Neuronal stem cell (in vitro differentiated cells): Measurements from ENCODE around the gene ADAMTSL1.

Experiments
- DNase-seq: peaks from one replicate; pipeline ENCODE4 v3.0.0-alpha.2; 2013; ENCODE audit warnings: low spot score
- H2AFZ ChIP-seq: one replicate; pipeline ENCODE4 v1.6.1; 2013; ENCODE audit warnings: mild to moderate bottlenecking, low read length, inconsistent platforms
- H2AK5ac ChIP-seq: 2 replicates; pipeline ENCODE4 v1.6.1; 2013; ENCODE audit warnings: low read depth, mild to moderate bottlenecking, inconsistent platforms, low read length, moderate library complexity, mixed read lengths
- H2BK120ac ChIP-seq: 2 replicates; pipeline ENCODE4 v1.6.1; 2013; ENCODE audit warnings: low read depth, mild to moderate bottlenecking, inconsistent platforms, low read length, moderate library complexity, mixed read lengths
- H2BK12ac ChIP-seq: one replicate; pipeline ENCODE4 v1.6.1; 2013; ENCODE audit warnings: low read length, inconsistent platforms
- H2BK15ac ChIP-seq: 2 replicates; pipeline ENCODE4 v1.6.1; 2013; ENCODE audit warnings: mild to moderate bottlenecking, low read length, inconsistent platforms, mixed read lengths
- H2BK5ac ChIP-seq: one replicate; pipeline ENCODE4 v1.6.1; 2013; ENCODE audit warnings: inconsistent platforms, mild to moderate bottlenecking, low read length, moderate library complexity
- H3K14ac ChIP-seq: one replicate; pipeline ENCODE4 v1.6.1; 2013; ENCODE audit warnings: low read length, inconsistent platforms
- H3K18ac ChIP-seq: 2 replicates; pipeline ENCODE4 v1.6.1; 2013; ENCODE audit warnings: low read length, inconsistent platforms
- H3K23ac ChIP-seq: 2 replicates; pipeline ENCODE4 v1.6.1; 2013; ENCODE audit warnings: low read depth, mild to moderate bottlenecking, mixed read lengths, low read length, inconsistent platforms; ENCODE audit not compliant: poor library complexity
- H3K27ac ChIP-seq: replicated peaks from 3 replicates; pipeline ENCODE4 v1.5.1; 2013; ENCODE audit warnings: low read length, inconsistent platforms
- H3K27me3 ChIP-seq, 3 experiments: 2 replicates each; pipeline ENCODE4 v1.6.1; 2013; ENCODE audit warnings: low read length in 3 of 3, mild to moderate bottlenecking in 2 of 3, inconsistent platforms in 1 of 3, low read depth in 1 of 3, mixed read lengths in 1 of 3, moderate library complexity in 1 of 3; ENCODE audit not compliant: control insufficient read depth in 3 of 3, insufficient read depth in 3 of 3
- H3K36me3 ChIP-seq, 2 donors: replicated peaks in 1 of 2; 2 replicates each; pipeline ENCODE4 v1.6.1; 2013; ENCODE audit warnings: low read length in 2 of 2; ENCODE audit not compliant: control insufficient read depth in 2 of 2, insufficient read depth in 2 of 2
- H3K4ac ChIP-seq: 2 replicates; pipeline ENCODE4 v1.6.1; 2013; ENCODE audit warnings: inconsistent platforms, mild to moderate bottlenecking, low read length, moderate library complexity
- H3K4me1 ChIP-seq, 2 donors: 1 replicate in 1 of 2; 2 replicates in 1 of 2; pipeline ENCODE4 v1.6.1; 2013; ENCODE audit warnings: low read length in 2 of 2, low read depth in 1 of 2; ENCODE audit not compliant: control insufficient read depth in 2 of 2, insufficient read depth in 1 of 2
- H3K4me2 ChIP-seq: one replicate; pipeline ENCODE4 v1.6.1; 2013; ENCODE audit warnings: mild to moderate bottlenecking, low read length, inconsistent platforms; ENCODE audit not compliant: insufficient read depth, poor library complexity, severe bottlenecking
- H3K4me3 ChIP-seq, 2 donors: 2 replicates each; pipeline ENCODE4 v1.5.1; 2013; ENCODE audit warnings: low read length in 2 of 2, mild to moderate bottlenecking in 2 of 2, inconsistent platforms in 1 of 2, moderate library complexity in 1 of 2
- H3K79me1 ChIP-seq: one replicate; pipeline ENCODE4 v1.6.1; 2013; ENCODE audit warnings: low read depth, mild to moderate bottlenecking, inconsistent platforms, low read length, moderate library complexity
- H3K9ac ChIP-seq: one replicate; pipeline ENCODE4 v1.6.1; 2013; ENCODE audit warnings: mild to moderate bottlenecking, low read depth, low read length, inconsistent platforms; ENCODE audit not compliant: poor library complexity
- H3K9me3 ChIP-seq, 2 donors: replicated peaks in 1 of 2; 2 replicates each; pipeline versions ENCODE3 to v1.6.1; 2013; ENCODE audit warnings: low read length in 2 of 2, mild to moderate bottlenecking in 2 of 2, inconsistent platforms in 1 of 2, low read depth in 1 of 2, mixed read lengths in 1 of 2, moderate library complexity in 1 of 2; ENCODE audit not compliant: control insufficient read depth in 2 of 2, insufficient read depth in 1 of 2
- H4K8ac ChIP-seq: one replicate; pipeline ENCODE4 v1.6.1; 2013; ENCODE audit warnings: low read depth, mild to moderate bottlenecking, inconsistent platforms, low read length, moderate library complexity
- H4K91ac ChIP-seq: one replicate; pipeline ENCODE4 v1.6.1; 2013; ENCODE audit warnings: low read length, low read depth, mild to moderate bottlenecking, inconsistent platforms; ENCODE audit not compliant: poor library complexity
- WGBS, 2 donors: extraction: QIAGEN DNeasy Blood & Tissue Kit; methylation state at CpG; one replicate each; pipeline ENCODE4 v1.1.7; 2013; ENCODE audit warnings: missing lambda C conversion rate in 2 of 2, mixed read lengths in 1 of 2; ENCODE audit not compliant: insufficient read length in 2 of 2, insufficient replicate concordance in 1 of 2; ENCODE audit errors: extremely low coverage in 2 of 2; 5-methylcytosine and 5-hydroxymethylcytosine counted together

Gene ADAMTSL1

GRCh38 chr9:18474783-18475182, 830 bp downstream of the ADAMTSL1 start:
- Histone ChIP-seq H3K14ac (no peak overlapping the region), H3K4me1 (peaks cover 6 to 17% of the 10 kb centered on the region in 2 donors), H3K9me3 (peaks cover 0 to under 1% of the 10 kb centered on the region in 2 donors), H2AFZ (no peak overlapping the region), H4K8ac (no peak overlapping the region), H2BK5ac (no peak overlapping the region), H3K27ac (no peak overlapping the region), H2BK15ac (no peak overlapping the region), H3K4ac (no peak overlapping the region), H2BK120ac (no peak overlapping the region), H3K79me1 (no peaks in the 10 kb centered on the region), H3K23ac (no peak overlapping the region), H3K27me3 (no peaks in the 10 kb centered on the region), H3K36me3 (no peaks in the 10 kb centered on the region), H4K91ac (no peak overlapping the region), H3K18ac (no peak overlapping the region), H2BK12ac (no peak overlapping the region), H3K4me2 (no peak overlapping the region), H2AK5ac (no peak overlapping the region), H3K9ac (no peak overlapping the region), H3K4me3 (no peak overlapping the region)
- WGBS, 2 donors = no CpG with 5 or more reads among the region's 4 CpGs
- DNase-seq = no peak

- WGBS, 2 donors = no CpG with 5 or more reads among the region's 5 CpGs
- no peak overlapping the region for H3K4me3 ChIP-seq
Measured at GRCh38 chr9:18477121-18477660, 3.2 kb downstream of the ADAMTSL1 start.

GRCh38 chr9:18477719-18478118, 3.8 kb downstream of the ADAMTSL1 start:
- H3K4me3 ChIP-seq = no peak overlapping the region
- peaks cover 6 to 14% of the 10 kb centered on the region in 2 donors for H3K4me1 ChIP-seq
- H3K79me1 ChIP-seq = no peaks in the 10 kb centered on the region
- no peak overlapping the region for H3K18ac ChIP-seq
- no peak overlapping the region for H3K14ac ChIP-seq
- H3K23ac ChIP-seq = no peak overlapping the region
- no peak overlapping the region for H2BK5ac ChIP-seq
- H2BK12ac ChIP-seq = no peak overlapping the region
- no peaks in the 10 kb centered on the region for H3K36me3 ChIP-seq
- no peaks in the 10 kb centered on the region for H3K9me3 ChIP-seq
- H3K9ac ChIP-seq = no peak overlapping the region
- no peaks in the 10 kb centered on the region for H3K27me3 ChIP-seq
- no peak overlapping the region for H3K4ac ChIP-seq
- no peak overlapping the region for H4K8ac ChIP-seq
- no peak overlapping the region for H2BK15ac ChIP-seq
- H2AFZ ChIP-seq = no peak overlapping the region
- H2BK120ac ChIP-seq = no peak overlapping the region
- DNase-seq = no peak
- no peak overlapping the region for H3K27ac ChIP-seq
- H3K4me2 ChIP-seq = no peak overlapping the region
- no peak overlapping the region for H4K91ac ChIP-seq
- H2AK5ac ChIP-seq = no peak overlapping the region

More at GRCh38 chr9:18477121-18477660, 3.2 kb downstream of the ADAMTSL1 start:
- Histone ChIP-seq H2BK15ac (no peak overlapping the region), H2AK5ac (no peak overlapping the region), H2AFZ (no peak overlapping the region), H3K27ac (no peak overlapping the region), H3K4me2 (no peak overlapping the region), H2BK12ac (no peak overlapping the region), H3K27me3 (no peaks in the 10 kb centered on the region), H3K4me1 (peaks cover 6 to 17% of the 10 kb centered on the region in 2 donors), H3K18ac (no peak overlapping the region), H3K4ac (no peak overlapping the region), H4K8ac (no peak overlapping the region), H3K36me3 (no peaks in the 10 kb centered on the region), H4K91ac (no peak overlapping the region), H3K23ac (no peak overlapping the region), H2BK120ac (no peak overlapping the region), H3K14ac (no peak overlapping the region), H3K9me3 (no peaks in the 10 kb centered on the region), H2BK5ac (no peak overlapping the region), H3K79me1 (no peaks in the 10 kb centered on the region), H3K9ac (no peak overlapping the region)
- DNase-seq = no peak

- H2BK5ac ChIP-seq = no peak overlapping the region
Measured at GRCh38 chr9:18478501-18479361, 4.8 kb downstream of the ADAMTSL1 start.

More at GRCh38 chr9:18478501-18479361, 4.8 kb downstream of the ADAMTSL1 start:
- Histone ChIP-seq H3K4ac (no peak overlapping the region), H2AK5ac (no peak overlapping the region), H3K4me3 (no peak overlapping the region), H3K4me2 (no peak overlapping the region), H2BK12ac (no peak overlapping the region), H3K23ac (no peak overlapping the region), H3K36me3 (no peaks in the 10 kb centered on the region), H3K9ac (no peak overlapping the region), H3K79me1 (no peaks in the 10 kb centered on the region), H3K9me3 (no peaks in the 10 kb centered on the region), H3K27me3 (no peaks in the 10 kb centered on the region), H3K27ac (no peak overlapping the region), H2AFZ (no peak overlapping the region), H4K8ac (no peak overlapping the region), H3K14ac (no peak overlapping the region), H3K4me1 (peaks cover 4 to 6% of the 10 kb centered on the region in 2 donors), H3K18ac (no peak overlapping the region), H2BK120ac (no peak overlapping the region), H4K91ac (no peak overlapping the region), H2BK15ac (no peak overlapping the region)
- no peak for DNase-seq
- WGBS, 2 donors = no CpG with 5 or more reads among the region's 7 CpGs
